ENCODE data around the gene TEX30. TPM values are rescaled to one million over a fixed set of nuclear protein-coding genes. Genes with fewer than 3 reads are reported as not detected.

TEX30 gene
- total RNA-seq, 1 donor from 2014 or later = 16.1 TPM

GRCh38 chr13:102751886-102752285 lies 21.7 kb downstream of the TEX30 start:
- no peak for TF ChIP-seq CTCF (IDR thresholded peaks at IDR 0.05; ENCODE audit: insufficient read depth, low read length, severe bottlenecking)

GRCh38 chr13:102742506-102742905 lies 31.1 kb downstream of the TEX30 start:
- no peak for DNase-seq (ENCODE audit: low read depth)
- Histone ChIP-seq H3K36me3 (ENCODE audit: control insufficient read depth, insufficient read depth, low read length) (no peaks in the 10 kb centered on the region), H3K27me3 (ENCODE audit: control insufficient read depth, insufficient read depth, low read length) (peaks cover 5% of the 10 kb centered on the region), H3K4me3 (ENCODE audit: low read depth, low read length) (no peak overlapping the region)
- TF ChIP-seq CTCF (IDR thresholded peaks at IDR 0.05; ENCODE audit: insufficient read depth, low read length, severe bottlenecking) = no peak
- no peak for FAIRE-seq

More at GRCh38 chr13:102751886-102752285, 21.7 kb downstream of the TEX30 start:
- Histone ChIP-seq H3K4me3 (ENCODE audit: low read depth, low read length) (no peak overlapping the region), H3K27me3 (ENCODE audit: control insufficient read depth, insufficient read depth, low read length) (no peaks in the 10 kb centered on the region), H3K36me3 (ENCODE audit: control insufficient read depth, insufficient read depth, low read length) (no peaks in the 10 kb centered on the region)
- FAIRE-seq (no peak), DNase-seq (ENCODE audit: low read depth) (no peak)

GRCh38 chr13:102742101-102742500 lies 31.5 kb downstream of the TEX30 start:
- no peak for TF ChIP-seq CTCF (IDR thresholded peaks at IDR 0.05; ENCODE audit: insufficient read depth, low read length, severe bottlenecking)
- FAIRE-seq (no peak), DNase-seq (ENCODE audit: low read depth) (no peak)
- H3K4me3 ChIP-seq (ENCODE audit: low read depth, low read length) = no peak overlapping the region
- H3K36me3 ChIP-seq (ENCODE audit: control insufficient read depth, insufficient read depth, low read length) = no peaks in the 10 kb centered on the region
- peaks cover 7% of the 10 kb centered on the region for H3K27me3 ChIP-seq (ENCODE audit: control insufficient read depth, insufficient read depth, low read length)

- Histone ChIP-seq H3K27me3 (ENCODE audit: control insufficient read depth, insufficient read depth, low read length) (peaks cover 8% of the 10 kb centered on the region), H3K36me3 (ENCODE audit: control insufficient read depth, insufficient read depth, low read length) (no peaks in the 10 kb centered on the region), H3K4me3 (ENCODE audit: low read depth, low read length) (no peak overlapping the region)
- DNase-seq (ENCODE audit: low read depth) (peak; percentile 94), FAIRE-seq (no peak)
- TF ChIP-seq CTCF (IDR thresholded peaks at IDR 0.05; ENCODE audit: insufficient read depth, low read length, severe bottlenecking) = no peak
Observed at GRCh38 chr13:102729560-102730270, 43.9 kb downstream of the TEX30 start.

GRCh38 chr13:102726430-102726829 lies 47.2 kb downstream of the TEX30 start:
- H3K4me3 ChIP-seq (ENCODE audit: low read depth, low read length) = no peak overlapping the region
- peak; percentile 19 for TF ChIP-seq CTCF (IDR thresholded peaks at IDR 0.05; ENCODE audit: insufficient read depth, low read length, severe bottlenecking)
- no peaks in the 10 kb centered on the region for H3K36me3 ChIP-seq (ENCODE audit: control insufficient read depth, insufficient read depth, low read length)
- H3K27me3 ChIP-seq (ENCODE audit: control insufficient read depth, insufficient read depth, low read length) = peaks cover 2% of the 10 kb centered on the region
- peak; percentile 34 for DNase-seq (ENCODE audit: low read depth)
- FAIRE-seq = no peak

GRCh38 chr13:102724923-102725322 lies 48.7 kb downstream of the TEX30 start:
- H3K36me3 ChIP-seq (ENCODE audit: control insufficient read depth, insufficient read depth, low read length) = no peaks in the 10 kb centered on the region
- DNase-seq (ENCODE audit: low read depth) = peak; percentile 97
- peak; percentile 99 for FAIRE-seq
- H3K4me3 ChIP-seq (ENCODE audit: low read depth, low read length) = no peak overlapping the region
- TF ChIP-seq CTCF (IDR thresholded peaks at IDR 0.05; ENCODE audit: insufficient read depth, low read length, severe bottlenecking) = peak; percentile 69
- H3K27me3 ChIP-seq (ENCODE audit: control insufficient read depth, insufficient read depth, low read length) = no peaks in the 10 kb centered on the region
